Gastrocnemius medialis (tissue), 4 donors: Measurements from ENCODE around the gene KCNT1. TPM values are rescaled to one million over a fixed set of nuclear protein-coding genes. Genes with fewer than 3 reads are reported as not detected.

Experiments used
- ATAC-seq, 2 donors: fragments of 150-250 bp; one replicate each; pipeline ENCODE4 v1.9.1; 2016
- DNase-seq, 2 donors: peaks; one replicate each; pipeline ENCODE4 v3.0.0-alpha.2; 2019
- H3K27ac ChIP-seq, 4 donors: fragments of 200-600 bp; sonication (generic); 1 replicate in 1 of 4; 2 replicates in 3 of 4; pipeline ENCODE4 v1.5.1; 2016 to 2018; ENCODE audit warnings: mild to moderate bottlenecking in 2 of 4, moderate library complexity in 1 of 4
- H3K27me3 ChIP-seq, 3 donors: fragments of 200-600 bp; sonication (generic) in 2 of 3; 1 replicate in 1 of 3; 2 replicates in 2 of 3; pipeline versions ENCODE4 v1.5.1 to v1.6.0; 2016 to 2019; ENCODE audit warnings: mild to moderate bottlenecking in 1 of 3, moderate library complexity in 1 of 3
- H3K36me3 ChIP-seq, 2 donors: fragments of 200-600 bp; sonication (generic) in 1 of 2; one replicate each; pipeline ENCODE4 v1.5.1; 2017 to 2018
- H3K4me1 ChIP-seq, 2 donors: fragments of 200-600 bp; sonication (generic) in 1 of 2; one replicate each; pipeline ENCODE4 v1.5.1; 2016 to 2017; ENCODE audit warnings: mild to moderate bottlenecking in 2 of 2
- H3K4me3 ChIP-seq, 4 donors: fragments of 200-600 bp; sonication (generic) in 3 of 4; 1 replicate in 1 of 4; 2 replicates in 3 of 4; pipeline ENCODE4 v1.5.1; 2016 to 2019; ENCODE audit warnings: mild to moderate bottlenecking in 2 of 4
- H3K9me3 ChIP-seq, 3 donors: fragments of 200-600 bp; sonication (generic) in 2 of 3; 1 replicate in 1 of 3; 2 replicates in 2 of 3; pipeline ENCODE4 v1.5.1; 2016 to 2019
- POLR2A ChIP-seq, 2 donors: fragments of 450-650 bp; IDR thresholded peaks; one replicate each; pipeline ENCODE4 v1.6.1; 2017; ENCODE audit warnings: antibody characterized with exemption in 2 of 2, mild to moderate bottlenecking in 2 of 2, moderate library complexity in 2 of 2
- in situ Hi-C, 4 donors: fragments of 200-750 bp; cut with MboI; loops; one replicate each; pipeline versions ENCODE4 v1.15.0 to v1.8.0; 2017; ENCODE audit warnings: low sequenced_read_pairs in 4 of 4
- intact Hi-C: fragments of 100-400 bp; cut with DNase I; formaldehyde crosslinking; loops from one replicate; pipeline ENCODE4 v1.15.1; 2023; ENCODE audit warnings: low total_unique reads
- total RNA-seq, 4 donors: library from RNA; depleted of rRNA; stranded (reverse); fragments of >200 nt; gene quantifications; one replicate each; pipeline versions ENCODE4 v1.1.0 to v1.2.3, GENCODE V29; 2016
- TF ChIP-seq, protein P1 (sequence below), 5 experiments: fragments of 450-650 bp in 3 of 5; fragments of 200-600 bp in 2 of 5; sonication (generic) in 2 of 5; IDR thresholded peaks in 4 of 5; conservative IDR thresholded peaks in 1 of 5; 1 replicate in 4 of 5; 2 replicates in 1 of 5; pipeline ENCODE4 v1.5.1; 2016 to 2019; ENCODE audit warnings: antibody characterized with exemption in 5 of 5, mild to moderate bottlenecking in 3 of 5, moderate library complexity in 3 of 5

Gene KCNT1
- total RNA-seq, 4 donors from 2014 or later = 2.3 to 8.7 (median 5.3) TPM

- in situ Hi-C loops (no loop called here), intact Hi-C loops (no loop called here)
- DNase-seq (no peak), ATAC-seq (no peak)
- H3K9me3 ChIP-seq = no peaks in the 10 kb centered on the region
- no peaks in the 10 kb centered on the region for H3K27me3 ChIP-seq
- TF ChIP-seq, protein P1, sequence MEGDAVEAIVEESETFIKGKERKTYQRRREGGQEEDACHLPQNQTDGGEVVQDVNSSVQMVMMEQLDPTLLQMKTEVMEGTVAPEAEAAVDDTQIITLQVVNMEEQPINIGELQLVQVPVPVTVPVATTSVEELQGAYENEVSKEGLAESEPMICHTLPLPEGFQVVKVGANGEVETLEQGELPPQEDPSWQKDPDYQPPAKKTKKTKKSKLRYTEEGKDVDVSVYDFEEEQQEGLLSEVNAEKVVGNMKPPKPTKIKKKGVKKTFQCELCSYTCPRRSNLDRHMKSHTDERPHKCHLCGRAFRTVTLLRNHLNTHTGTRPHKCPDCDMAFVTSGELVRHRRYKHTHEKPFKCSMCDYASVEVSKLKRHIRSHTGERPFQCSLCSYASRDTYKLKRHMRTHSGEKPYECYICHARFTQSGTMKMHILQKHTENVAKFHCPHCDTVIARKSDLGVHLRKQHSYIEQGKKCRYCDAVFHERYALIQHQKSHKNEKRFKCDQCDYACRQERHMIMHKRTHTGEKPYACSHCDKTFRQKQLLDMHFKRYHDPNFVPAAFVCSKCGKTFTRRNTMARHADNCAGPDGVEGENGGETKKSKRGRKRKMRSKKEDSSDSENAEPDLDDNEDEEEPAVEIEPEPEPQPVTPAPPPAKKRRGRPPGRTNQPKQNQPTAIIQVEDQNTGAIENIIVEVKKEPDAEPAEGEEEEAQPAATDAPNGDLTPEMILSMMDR (IDR thresholded peaks at IDR 0.05 in 4 of 5, conservative IDR thresholded peaks at IDR 0.05 in 1 of 5) = no peak
- no peak for TF ChIP-seq POLR2A (IDR thresholded peaks at IDR 0.05)
- no peaks in the 10 kb centered on the region for H3K4me1 ChIP-seq
- H3K27ac ChIP-seq = no peak overlapping the region
- H3K36me3 ChIP-seq = peaks cover 0 to 43% of the 10 kb centered on the region in 2 donors
- no peak overlapping the region for H3K4me3 ChIP-seq
Measured at GRCh38 chr9:135826188-135826545, 124.2 kb downstream of the KCNT1 start.

DNA sequence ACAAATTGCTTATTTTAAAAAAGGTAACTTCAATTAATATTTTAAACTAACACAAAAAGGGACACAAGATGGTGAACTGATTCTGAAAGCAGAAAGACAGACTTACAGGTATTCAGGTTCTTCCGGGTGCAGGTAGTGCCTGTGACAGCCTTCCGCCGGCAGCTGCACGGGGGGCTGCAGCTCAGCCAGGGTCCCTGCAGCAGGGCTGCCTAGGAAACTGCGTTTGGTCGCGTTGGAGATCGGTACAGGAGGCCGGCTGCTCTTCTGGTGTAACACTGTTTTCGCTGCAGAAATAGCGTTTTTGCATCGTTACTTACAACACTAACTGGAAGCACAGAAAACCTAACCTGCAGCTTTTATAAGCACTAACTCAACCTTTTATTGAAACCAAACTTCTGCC, 125.3 kb downstream of the KCNT1 start:
- DNase-seq = no peak
- H3K36me3 ChIP-seq = peaks cover 0 to 32% of the 10 kb centered on the region in 2 donors

DNA sequence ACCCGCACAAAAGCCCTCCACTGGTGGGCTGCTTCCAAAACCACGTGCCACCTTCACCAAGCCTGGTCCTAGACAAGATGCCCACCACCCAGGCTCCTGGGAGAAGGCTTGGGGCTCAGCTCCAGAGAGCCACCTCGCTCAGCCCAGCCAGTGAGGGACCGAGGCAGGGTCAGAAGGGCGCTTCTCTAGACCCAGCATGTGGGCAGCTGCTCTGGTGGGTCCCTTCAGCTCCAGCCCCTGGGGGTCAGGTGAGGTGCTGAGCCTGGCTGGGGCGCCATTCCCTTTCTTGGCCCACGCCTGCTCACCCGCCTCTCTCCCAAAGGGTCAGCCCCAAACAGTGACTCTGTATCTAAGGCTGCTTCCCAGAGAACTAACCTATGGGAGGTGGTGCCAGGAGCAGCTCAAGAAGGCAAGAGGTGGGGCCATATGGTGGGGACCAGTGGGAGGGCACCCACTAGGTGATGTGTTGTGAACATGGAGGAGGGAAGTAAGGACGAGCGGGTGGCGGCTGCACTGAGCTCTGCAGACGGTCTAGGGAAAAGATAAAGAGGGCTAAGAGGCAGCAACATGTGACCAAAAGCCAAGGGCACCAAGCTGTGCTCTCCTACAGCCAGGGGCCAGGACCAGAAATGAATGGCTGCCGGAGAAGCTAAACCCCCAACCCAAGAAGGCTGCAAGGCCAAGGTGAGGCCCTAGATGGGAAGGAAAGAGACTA, 126.0 kb downstream of the KCNT1 start:
- Histone ChIP-seq H3K27ac (no peak overlapping the region), H3K4me3 (no peak overlapping the region), H3K27me3 (no peaks in the 10 kb centered on the region), H3K36me3 (peaks cover 0 to 24% of the 10 kb centered on the region in 2 donors), H3K4me1 (no peaks in the 10 kb centered on the region), H3K9me3 (no peaks in the 10 kb centered on the region)
- DNase-seq = no peak
- no peak for ATAC-seq
- TF ChIP-seq, protein P1 (IDR thresholded peaks at IDR 0.05 in 4 of 5, conservative IDR thresholded peaks at IDR 0.05 in 1 of 5) = no peak
- TF ChIP-seq POLR2A (IDR thresholded peaks at IDR 0.05) = no peak
- in situ Hi-C loops (no loop called here), intact Hi-C loops (no loop called here)

More for the DNA sequence above, 125.3 kb downstream of the KCNT1 start:
- Histone ChIP-seq H3K4me1 (no peaks in the 10 kb centered on the region), H3K27ac (no peak overlapping the region), H3K27me3 (no peaks in the 10 kb centered on the region), H3K9me3 (no peaks in the 10 kb centered on the region), H3K4me3 (no peak overlapping the region)
- intact Hi-C loops (no loop called here), in situ Hi-C loops (no loop called here)
- TF ChIP-seq POLR2A (IDR thresholded peaks at IDR 0.05) = no peak
- TF ChIP-seq, protein P1 (IDR thresholded peaks at IDR 0.05 in 4 of 5, conservative IDR thresholded peaks at IDR 0.05 in 1 of 5) = no peak
- no peak for ATAC-seq

- no peak for TF ChIP-seq POLR2A (IDR thresholded peaks at IDR 0.05)
- TF ChIP-seq, protein P1 (IDR thresholded peaks at IDR 0.05 in 4 of 5, conservative IDR thresholded peaks at IDR 0.05 in 1 of 5) = no peak
- no peak overlapping the region for H3K27ac ChIP-seq
- DNase-seq = no peak
- H3K36me3 ChIP-seq = peaks cover 0 to 18% of the 10 kb centered on the region in 2 donors
- H3K9me3 ChIP-seq = no peaks in the 10 kb centered on the region
- no peaks in the 10 kb centered on the region for H3K27me3 ChIP-seq
- no peak for ATAC-seq
- intact Hi-C loops = no loop called here
- in situ Hi-C loops = no loop called here
- H3K4me3 ChIP-seq = no peak overlapping the region
- no peaks in the 10 kb centered on the region for H3K4me1 ChIP-seq
Measured at GRCh38 chr9:135828656-135829055, 126.7 kb downstream of the KCNT1 start.

DNA sequence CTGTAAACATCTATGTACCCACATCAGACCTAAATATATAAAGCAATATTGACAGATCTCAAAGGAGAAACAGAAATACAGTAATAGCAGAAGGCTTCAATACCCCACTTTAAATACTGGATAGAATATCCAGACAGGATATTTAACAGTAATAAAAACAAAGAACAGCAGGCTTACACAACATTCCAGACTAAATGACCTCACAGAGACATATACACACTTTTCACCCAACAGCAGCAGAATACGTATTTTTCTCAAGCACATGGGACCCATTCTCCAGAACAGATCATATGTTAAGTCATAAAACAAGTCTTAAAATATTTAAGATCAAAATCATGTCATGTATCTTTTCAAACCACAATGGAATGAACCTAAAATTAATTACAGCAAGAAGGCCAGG, 128.5 kb downstream of the KCNT1 start:
- H3K27ac ChIP-seq = no peak overlapping the region
- no peaks in the 10 kb centered on the region for H3K4me1 ChIP-seq
- intact Hi-C loops = no loop called here
- TF ChIP-seq, protein P1 (IDR thresholded peaks at IDR 0.05 in 4 of 5, conservative IDR thresholded peaks at IDR 0.05 in 1 of 5) = no peak
- TF ChIP-seq POLR2A (IDR thresholded peaks at IDR 0.05) = no peak
- in situ Hi-C loops = no loop called here
- no peak overlapping the region for H3K4me3 ChIP-seq
- H3K36me3 ChIP-seq = peaks cover 0 to 8% of the 10 kb centered on the region in 2 donors
- ATAC-seq = no peak
- DNase-seq = no peak
- H3K27me3 ChIP-seq = no peaks in the 10 kb centered on the region
- no peaks in the 10 kb centered on the region for H3K9me3 ChIP-seq
